Right lobe of liver (tissue), 4 donors: Measurements from ENCODE around the gene OPCML.

Source experiments
- CTCF ChIP-seq, 4 donors: fragments of 200-600 bp in 3 of 4; fragments of 450-650 bp in 1 of 4; IDR thresholded peaks; one replicate each; pipeline versions ENCODE4 v1.5.1 to v1.8.0; 2016 to 2022; ENCODE audit warnings: antibody characterized with exemption in 4 of 4, mild to moderate bottlenecking in 2 of 4
- POLR2A ChIP-seq: fragments of 450-650 bp; IDR thresholded peaks from one replicate; pipeline ENCODE4 v1.6.1; 2017; ENCODE audit warnings: antibody characterized with exemption, mild to moderate bottlenecking
- donor health status: DM: no; HTN: no; CAD: no.
- donor health status: DM: no; HTN: no; CAD: no.
- donor health status: DM: no; HTN: yes; CAD: no.

- TF ChIP-seq CTCF (IDR thresholded peaks at IDR 0.05), result peak; percentile 81 to 85 (median 84)
- no peak for TF ChIP-seq POLR2A
Measured at GRCh38 chr11:132941024-132941646, 591.2 kb downstream of the OPCML start.
